ENCODE data around the gene CCDC167.

GRCh38 chr6:37548067-37548674 is 48.5 kb upstream of the CCDC167 start:
- TF ChIP-seq, protein P1, sequence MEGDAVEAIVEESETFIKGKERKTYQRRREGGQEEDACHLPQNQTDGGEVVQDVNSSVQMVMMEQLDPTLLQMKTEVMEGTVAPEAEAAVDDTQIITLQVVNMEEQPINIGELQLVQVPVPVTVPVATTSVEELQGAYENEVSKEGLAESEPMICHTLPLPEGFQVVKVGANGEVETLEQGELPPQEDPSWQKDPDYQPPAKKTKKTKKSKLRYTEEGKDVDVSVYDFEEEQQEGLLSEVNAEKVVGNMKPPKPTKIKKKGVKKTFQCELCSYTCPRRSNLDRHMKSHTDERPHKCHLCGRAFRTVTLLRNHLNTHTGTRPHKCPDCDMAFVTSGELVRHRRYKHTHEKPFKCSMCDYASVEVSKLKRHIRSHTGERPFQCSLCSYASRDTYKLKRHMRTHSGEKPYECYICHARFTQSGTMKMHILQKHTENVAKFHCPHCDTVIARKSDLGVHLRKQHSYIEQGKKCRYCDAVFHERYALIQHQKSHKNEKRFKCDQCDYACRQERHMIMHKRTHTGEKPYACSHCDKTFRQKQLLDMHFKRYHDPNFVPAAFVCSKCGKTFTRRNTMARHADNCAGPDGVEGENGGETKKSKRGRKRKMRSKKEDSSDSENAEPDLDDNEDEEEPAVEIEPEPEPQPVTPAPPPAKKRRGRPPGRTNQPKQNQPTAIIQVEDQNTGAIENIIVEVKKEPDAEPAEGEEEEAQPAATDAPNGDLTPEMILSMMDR (IDR thresholded peaks at IDR 0.05), result no peak
- no peak for TF ChIP-seq POLR2A (IDR thresholded peaks at IDR 0.05)

All from esophagus squamous epithelium (tissue), 4 donors.